Omental fat pad (tissue), 4 donors: ENCODE measurements around the gene RNASEH2A. TPM values are rescaled to one million over a fixed set of nuclear protein-coding genes. Genes with fewer than 3 reads are reported as not detected.

Source experiments
- ATAC-seq: fragments of 150-250 bp; one replicate; pipeline ENCODE4 v1.9.1; 2016; ENCODE audit warnings: mild to moderate bottlenecking, moderate library complexity; ENCODE audit not compliant: low FRiP score
- DNase-seq: peaks from one replicate; pipeline ENCODE4 v3.0.0-alpha.2; 2019; ENCODE audit warnings: low spot score
- total RNA-seq, 4 donors: library from RNA; depleted of rRNA; stranded (reverse); fragments of >200 nt; gene quantifications; one replicate each; pipeline ENCODE4 v1.1.0, GENCODE V29; 2016
- TF ChIP-seq, protein P1 (sequence below), 3 donors: fragments of 450-650 bp; IDR thresholded peaks; one replicate each; pipeline ENCODE4 v1.5.1; 2016 to 2017; ENCODE audit warnings: antibody characterized with exemption in 3 of 3, mild to moderate bottlenecking in 3 of 3, moderate library complexity in 2 of 3

RNASEH2A gene
- total RNA-seq, result 10 to 100 TPM in 1 of 4 donors, 1 to 10 TPM in 3; 2.8 to 10.4 (median 5.9) TPM

- peak; percentile 75 for ATAC-seq
- TF ChIP-seq, protein P1, sequence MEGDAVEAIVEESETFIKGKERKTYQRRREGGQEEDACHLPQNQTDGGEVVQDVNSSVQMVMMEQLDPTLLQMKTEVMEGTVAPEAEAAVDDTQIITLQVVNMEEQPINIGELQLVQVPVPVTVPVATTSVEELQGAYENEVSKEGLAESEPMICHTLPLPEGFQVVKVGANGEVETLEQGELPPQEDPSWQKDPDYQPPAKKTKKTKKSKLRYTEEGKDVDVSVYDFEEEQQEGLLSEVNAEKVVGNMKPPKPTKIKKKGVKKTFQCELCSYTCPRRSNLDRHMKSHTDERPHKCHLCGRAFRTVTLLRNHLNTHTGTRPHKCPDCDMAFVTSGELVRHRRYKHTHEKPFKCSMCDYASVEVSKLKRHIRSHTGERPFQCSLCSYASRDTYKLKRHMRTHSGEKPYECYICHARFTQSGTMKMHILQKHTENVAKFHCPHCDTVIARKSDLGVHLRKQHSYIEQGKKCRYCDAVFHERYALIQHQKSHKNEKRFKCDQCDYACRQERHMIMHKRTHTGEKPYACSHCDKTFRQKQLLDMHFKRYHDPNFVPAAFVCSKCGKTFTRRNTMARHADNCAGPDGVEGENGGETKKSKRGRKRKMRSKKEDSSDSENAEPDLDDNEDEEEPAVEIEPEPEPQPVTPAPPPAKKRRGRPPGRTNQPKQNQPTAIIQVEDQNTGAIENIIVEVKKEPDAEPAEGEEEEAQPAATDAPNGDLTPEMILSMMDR (IDR thresholded peaks at IDR 0.05), result no peak
- DNase-seq, result no peak
These were observed at the start of gene RNASEH2A for GRCh38 chr19:12806242-12807081. RNASEH2A (plus strand) TSS chr19:12806584; CDS start chr19:12806674, 90 bp downstream.

DNA sequence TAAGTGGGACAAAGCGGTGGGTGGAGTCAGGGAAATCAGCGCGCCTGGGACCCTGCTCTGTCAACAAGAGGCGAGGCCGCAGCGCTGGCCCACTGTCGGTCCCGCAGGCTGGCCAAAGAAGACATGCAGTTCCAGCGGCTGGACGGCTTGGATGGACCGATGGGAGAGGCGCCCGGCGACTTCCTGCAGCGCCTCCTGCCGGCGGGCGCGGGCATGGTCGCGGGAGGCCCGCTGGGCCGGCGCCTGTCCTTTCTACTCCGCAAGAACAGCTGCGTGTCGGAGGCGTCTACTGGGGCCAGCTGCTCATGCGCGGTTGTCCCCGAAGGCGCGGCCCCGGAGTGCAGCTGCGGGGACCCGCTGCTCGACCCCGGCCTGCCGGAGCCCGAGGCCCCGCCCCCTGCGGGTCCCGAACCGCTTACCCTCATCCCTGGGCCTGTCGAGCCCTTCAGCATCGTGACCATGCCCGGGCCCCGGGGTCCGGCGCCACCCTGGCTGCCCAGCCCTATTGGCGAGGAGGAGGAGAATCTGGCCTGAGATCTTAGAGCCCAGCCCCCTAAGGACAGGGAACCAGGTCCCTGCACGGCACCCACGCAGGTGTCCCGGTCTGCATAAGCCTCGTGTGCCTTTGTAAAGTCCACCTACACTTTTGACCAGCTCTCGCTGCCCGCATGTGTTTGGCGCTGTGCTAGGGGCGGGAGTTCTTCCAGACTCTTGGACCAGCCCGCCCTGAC is 48.7 kb upstream of the RNASEH2A start:
- peak; percentile 35 for DNase-seq
- TF ChIP-seq, protein P1 (IDR thresholded peaks at IDR 0.05), result peak in 2 of 3 donors; percentile 36 to 55
- peak; percentile 67 for ATAC-seq

DNA sequence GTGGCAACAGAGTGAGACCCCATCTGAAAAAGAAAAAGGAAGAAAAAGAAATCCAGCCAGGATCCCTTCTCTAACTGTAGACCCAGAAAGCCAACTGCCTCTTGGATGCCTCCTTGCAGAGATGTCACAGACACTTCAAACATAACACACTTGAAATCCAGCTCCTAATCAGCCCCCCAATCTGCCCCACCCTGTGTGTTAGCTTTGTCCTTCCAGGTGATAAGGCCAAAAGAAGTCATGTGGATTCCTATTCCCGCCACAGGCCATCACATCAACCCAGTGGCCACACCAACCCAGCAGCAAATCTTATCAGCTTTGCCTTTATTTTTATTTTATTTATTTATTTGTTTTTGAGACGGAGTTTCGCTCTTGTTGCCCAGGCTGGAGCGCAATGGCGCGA is 46.7 kb upstream of the RNASEH2A start:
- no peak for DNase-seq
- TF ChIP-seq, protein P1 (IDR thresholded peaks at IDR 0.05), result no peak

DNA sequence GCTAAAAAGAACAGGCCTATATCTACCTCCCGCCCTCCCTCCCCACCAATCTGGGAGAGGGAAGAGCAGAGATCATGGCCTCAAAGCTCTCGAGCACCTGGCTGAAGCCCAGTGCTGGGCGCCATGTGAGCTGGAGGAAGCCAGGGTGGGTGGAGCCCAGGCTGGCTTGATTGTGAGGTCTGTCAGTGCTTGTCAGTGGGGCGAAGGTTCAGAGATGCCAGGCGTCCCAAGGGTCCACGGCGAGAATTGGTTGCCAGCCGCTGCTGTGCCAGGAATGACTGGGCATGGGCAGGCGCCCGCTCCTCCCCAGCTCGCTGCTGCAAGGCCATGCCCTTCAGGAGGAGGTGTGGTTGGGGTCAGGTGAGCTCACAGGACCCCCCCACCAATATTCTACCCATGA is 43.3 kb upstream of the RNASEH2A start:
- TF ChIP-seq, protein P1 (IDR thresholded peaks at IDR 0.05), result no peak
- no peak for DNase-seq
- no peak for ATAC-seq

More for the DNA sequence above, 46.7 kb upstream of the RNASEH2A start:
- no peak for ATAC-seq

DNA sequence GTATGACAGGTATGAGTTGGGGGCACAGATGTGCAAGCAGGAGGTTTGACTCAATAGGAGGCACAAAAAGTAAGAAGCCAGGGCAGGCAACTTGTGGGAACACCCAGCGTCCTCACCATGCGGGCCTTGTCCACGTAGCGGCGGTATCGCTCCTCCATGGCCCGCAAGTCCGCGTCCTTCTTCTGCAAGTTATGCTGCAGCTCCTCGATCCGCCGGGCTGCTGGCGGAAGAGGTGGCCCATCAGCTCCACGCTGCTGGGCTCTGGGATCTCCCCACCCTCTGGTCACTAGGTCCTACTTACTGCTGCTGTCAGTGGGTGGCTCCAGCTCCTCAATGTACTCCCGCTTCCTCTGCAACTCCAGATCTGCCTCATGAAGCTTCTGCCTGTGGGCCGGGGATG is 41.7 kb upstream of the RNASEH2A start:
- no peak for ATAC-seq
- no peak for DNase-seq
- TF ChIP-seq, protein P1 (IDR thresholded peaks at IDR 0.05), result no peak

DNA sequence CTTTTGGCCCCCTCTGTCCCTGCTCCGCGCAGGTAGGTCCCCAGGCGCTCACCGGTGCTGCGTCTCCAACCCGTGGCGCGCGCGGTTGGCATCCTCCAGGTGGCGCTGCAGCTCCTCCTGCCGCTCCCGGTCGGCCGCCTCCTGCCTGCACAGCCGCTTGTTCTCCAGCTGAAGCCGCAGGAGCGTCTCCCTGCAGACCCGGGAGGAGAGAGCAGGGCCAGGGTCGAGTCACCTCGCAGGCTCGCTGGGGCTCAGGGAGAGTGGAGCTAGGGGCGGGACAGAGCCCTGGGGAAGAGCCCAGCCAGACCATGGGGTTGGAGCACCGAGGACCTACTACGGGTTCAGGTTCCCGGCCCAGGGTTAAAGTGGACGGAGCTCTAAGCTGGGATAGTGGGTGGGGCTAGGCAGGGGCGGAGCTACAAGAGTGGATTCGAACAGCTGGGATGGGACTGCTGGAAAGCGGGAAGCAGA is 40.3 kb upstream of the RNASEH2A start:
- DNase-seq, result no peak
- peak; percentile 79 for ATAC-seq
- TF ChIP-seq, protein P1 (IDR thresholded peaks at IDR 0.05), result peak in 1 of 3 donors; percentile 58
